ENCODE results near the gene MYL7. TPM values are rescaled to one million over a fixed set of nuclear protein-coding genes. Genes with fewer than 3 reads are reported as not detected.

Gene MYL7
- total RNA-seq, 1 donor from 2014 or later, result 1.2 TPM

- Histone ChIP-seq H3K36me3 (ENCODE audit: control insufficient read depth, insufficient read depth, low read length) (no peaks in the 10 kb centered on the region), H3K27me3 (ENCODE audit: control insufficient read depth, insufficient read depth, low read length) (no peaks in the 10 kb centered on the region), H3K4me3 (ENCODE audit: low read depth, low read length) (no peak overlapping the region)
- TF ChIP-seq CTCF (IDR thresholded peaks at IDR 0.05; ENCODE audit: insufficient read depth, low read length, poor library complexity, severe bottlenecking), result no peak
- DNase-seq (ENCODE audit: low read depth), result no peak
Measured at GRCh38 chr7:44097064-44097932, 43.8 kb downstream of the MYL7 start.

- Histone ChIP-seq H3K4me3 (ENCODE audit: low read depth, low read length) (no peak overlapping the region), H3K27me3 (ENCODE audit: control insufficient read depth, insufficient read depth, low read length) (no peaks in the 10 kb centered on the region), H3K36me3 (ENCODE audit: control insufficient read depth, insufficient read depth, low read length) (no peaks in the 10 kb centered on the region)
- no peak for DNase-seq (ENCODE audit: low read depth)
- TF ChIP-seq CTCF (IDR thresholded peaks at IDR 0.05; ENCODE audit: insufficient read depth, low read length, poor library complexity, severe bottlenecking), result no peak
Measured at GRCh38 chr7:44096326-44096881, 44.7 kb downstream of the MYL7 start.

- H3K4me3 ChIP-seq (ENCODE audit: low read depth, low read length), result no peak overlapping the region
- no peak for TF ChIP-seq CTCF (IDR thresholded peaks at IDR 0.05; ENCODE audit: insufficient read depth, low read length, poor library complexity, severe bottlenecking)
- H3K27me3 ChIP-seq (ENCODE audit: control insufficient read depth, insufficient read depth, low read length), result no peaks in the 10 kb centered on the region
- no peaks in the 10 kb centered on the region for H3K36me3 ChIP-seq (ENCODE audit: control insufficient read depth, insufficient read depth, low read length)
- no peak for DNase-seq (ENCODE audit: low read depth)
Measured at GRCh38 chr7:44095781-44096180, 45.4 kb downstream of the MYL7 start.

- TF ChIP-seq CTCF (IDR thresholded peaks at IDR 0.05; ENCODE audit: insufficient read depth, low read length, poor library complexity, severe bottlenecking), result no peak
- DNase-seq (ENCODE audit: low read depth), result no peak
- no peaks in the 10 kb centered on the region for H3K27me3 ChIP-seq (ENCODE audit: control insufficient read depth, insufficient read depth, low read length)
- no peak overlapping the region for H3K4me3 ChIP-seq (ENCODE audit: low read depth, low read length)
- no peaks in the 10 kb centered on the region for H3K36me3 ChIP-seq (ENCODE audit: control insufficient read depth, insufficient read depth, low read length)
Measured at GRCh38 chr7:44094883-44095592, 46.1 kb downstream of the MYL7 start.

- no peak for DNase-seq (ENCODE audit: low read depth)
- Histone ChIP-seq H3K4me3 (ENCODE audit: low read depth, low read length) (no peak overlapping the region), H3K36me3 (ENCODE audit: control insufficient read depth, insufficient read depth, low read length) (no peaks in the 10 kb centered on the region), H3K27me3 (ENCODE audit: control insufficient read depth, insufficient read depth, low read length) (no peaks in the 10 kb centered on the region)
- no peak for TF ChIP-seq CTCF (IDR thresholded peaks at IDR 0.05; ENCODE audit: insufficient read depth, low read length, poor library complexity, severe bottlenecking)
Measured at GRCh38 chr7:44094365-44094764, 46.8 kb downstream of the MYL7 start.
